Nucleus accumbens (tissue), 56 donors: ENCODE data around the gene MRPL39.

Experiments used
- DNase-seq, 56 donors: peaks; one replicate each; lab custom pipeline; 2025; lab: John Stamatoyannopoulos, UW

MRPL39 gene

DNA sequence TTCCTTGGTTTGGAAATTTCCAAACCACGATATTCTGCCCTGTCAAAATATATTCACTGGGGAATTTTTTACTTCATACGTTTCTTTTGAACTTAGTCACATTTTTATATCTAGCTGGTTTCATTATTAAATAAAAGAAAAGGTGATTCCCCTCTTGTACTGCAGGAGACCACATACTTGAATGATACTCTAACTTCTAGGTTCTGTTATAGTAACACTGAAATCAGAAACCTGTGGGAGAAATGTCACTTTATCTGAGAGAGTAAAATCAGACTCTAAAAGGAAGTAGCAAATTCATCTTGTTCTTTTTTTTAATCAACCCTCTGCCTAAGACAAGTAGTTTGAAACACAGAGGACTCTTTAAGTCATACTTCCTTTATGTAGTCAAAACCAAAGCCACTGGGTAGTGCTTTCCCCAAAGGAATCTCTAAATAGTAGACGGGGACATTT lies 34.4 kb downstream of the MRPL39 start:
- no peak for DNase-seq

DNA sequence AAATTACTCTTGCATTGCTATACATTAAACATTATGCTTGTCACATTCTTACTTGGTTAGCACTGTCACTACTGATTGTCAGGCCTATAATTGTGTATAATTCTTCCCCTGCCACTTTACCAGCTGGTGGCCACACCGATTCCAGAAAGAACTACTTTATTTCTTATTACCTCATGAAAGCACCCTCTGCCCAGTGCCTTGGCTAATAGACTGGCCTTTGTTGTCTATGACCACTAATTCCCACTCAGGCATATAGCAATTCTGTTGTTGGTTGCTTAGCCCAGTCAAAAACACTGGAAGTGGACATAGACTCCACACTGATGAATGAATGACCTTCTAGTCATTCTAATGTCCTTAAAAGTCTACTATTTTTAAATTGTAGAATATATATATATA lies 35.6 kb downstream of the MRPL39 start:
- DNase-seq = no peak

DNA sequence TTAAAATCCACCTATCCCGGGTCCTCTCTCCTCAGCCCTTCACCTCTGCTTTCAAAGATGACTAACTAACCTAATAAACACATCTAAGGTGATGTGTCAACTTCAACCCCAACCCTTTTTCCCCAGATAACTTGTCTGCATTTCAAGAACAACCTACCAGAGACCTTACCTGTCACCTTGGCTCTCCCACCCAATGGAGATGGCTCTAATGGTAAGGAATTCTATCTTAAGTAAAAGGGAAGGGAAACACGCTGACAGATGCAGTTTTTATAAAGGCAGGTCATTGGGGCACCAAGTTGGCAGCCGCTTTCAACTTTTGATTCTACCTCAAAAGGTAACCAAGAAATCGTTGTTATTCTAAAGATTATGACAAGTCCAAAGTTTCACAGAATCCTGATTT lies 37.6 kb downstream of the MRPL39 start:
- DNase-seq = no peak

DNA sequence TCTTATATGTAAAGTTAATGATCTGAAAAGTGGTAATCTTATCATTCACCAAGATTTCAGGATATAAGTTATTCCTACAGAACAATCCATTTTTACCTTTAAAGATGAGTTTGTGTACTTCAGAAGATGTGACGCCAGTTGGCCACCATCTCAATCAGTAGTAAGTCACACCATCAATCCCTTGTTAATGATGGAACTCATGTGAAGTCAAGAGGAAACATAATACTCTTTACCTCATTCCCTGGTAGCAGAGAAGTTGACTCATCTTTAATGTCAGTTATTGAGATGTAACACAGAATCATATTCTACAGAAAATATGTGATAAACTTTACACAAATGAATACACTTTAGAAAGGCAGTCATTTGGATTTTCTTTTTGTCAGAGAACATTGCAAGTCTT lies 38.2 kb downstream of the MRPL39 start:
- DNase-seq = no peak

DNA sequence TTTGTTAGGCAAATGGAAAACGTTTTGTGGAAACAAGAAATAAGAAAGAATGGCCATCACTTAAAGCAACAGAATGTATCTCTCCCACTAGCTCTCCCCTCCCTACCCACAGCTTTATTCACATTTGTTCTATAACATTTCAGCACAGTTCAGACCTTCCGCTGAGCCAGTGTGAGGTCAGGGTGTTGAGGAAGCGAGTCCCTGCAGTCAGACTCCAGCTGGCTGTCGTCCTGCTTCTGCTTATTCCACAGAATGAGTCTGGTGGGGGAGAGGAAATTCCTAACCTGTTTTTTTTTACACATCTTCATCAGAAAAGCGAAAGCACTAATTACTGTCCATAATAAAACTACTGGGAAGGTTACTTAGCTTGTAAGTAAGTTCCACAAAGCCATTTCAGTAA lies 39.0 kb downstream of the MRPL39 start:
- DNase-seq = peak in 2 of 56 donors; percentile 2

DNA sequence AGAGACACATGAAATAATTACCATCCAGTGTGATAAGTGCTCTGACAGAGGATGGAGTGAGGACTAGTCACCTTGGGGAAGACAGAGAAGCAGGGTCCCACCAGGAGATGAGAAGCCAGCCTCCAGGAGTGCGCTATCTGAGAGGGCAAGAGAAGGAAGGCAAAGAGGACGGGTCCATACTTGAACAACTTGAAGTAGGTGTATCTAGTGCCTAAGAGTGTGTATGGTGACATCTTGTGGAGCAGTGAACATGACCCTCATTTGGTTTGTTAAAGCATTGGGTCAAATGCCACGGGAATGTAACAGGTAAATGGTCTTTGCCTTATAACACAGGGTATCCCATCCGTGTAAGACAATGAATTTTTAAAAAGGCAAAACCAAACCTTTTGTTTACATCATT lies 39.8 kb downstream of the MRPL39 start:
- no peak for DNase-seq

DNA sequence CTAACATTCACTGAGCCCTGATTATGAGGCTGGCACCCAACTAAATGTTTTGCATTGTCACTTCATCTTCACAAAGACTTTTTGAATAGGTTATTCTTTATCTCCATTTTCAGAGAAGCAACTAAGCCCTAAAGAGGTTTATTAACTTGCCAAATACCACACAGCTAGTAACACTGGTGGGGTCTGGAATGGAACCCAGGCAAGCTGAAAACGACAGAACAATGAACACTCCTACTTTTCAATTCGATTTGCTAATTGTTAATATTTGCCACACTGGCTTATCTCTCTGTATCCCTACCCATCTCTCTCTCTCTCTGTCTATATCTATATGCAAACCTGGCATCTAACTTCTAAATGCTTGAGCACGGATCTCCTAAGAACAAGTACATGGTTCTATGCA lies 40.6 kb downstream of the MRPL39 start:
- no peak for DNase-seq

DNA sequence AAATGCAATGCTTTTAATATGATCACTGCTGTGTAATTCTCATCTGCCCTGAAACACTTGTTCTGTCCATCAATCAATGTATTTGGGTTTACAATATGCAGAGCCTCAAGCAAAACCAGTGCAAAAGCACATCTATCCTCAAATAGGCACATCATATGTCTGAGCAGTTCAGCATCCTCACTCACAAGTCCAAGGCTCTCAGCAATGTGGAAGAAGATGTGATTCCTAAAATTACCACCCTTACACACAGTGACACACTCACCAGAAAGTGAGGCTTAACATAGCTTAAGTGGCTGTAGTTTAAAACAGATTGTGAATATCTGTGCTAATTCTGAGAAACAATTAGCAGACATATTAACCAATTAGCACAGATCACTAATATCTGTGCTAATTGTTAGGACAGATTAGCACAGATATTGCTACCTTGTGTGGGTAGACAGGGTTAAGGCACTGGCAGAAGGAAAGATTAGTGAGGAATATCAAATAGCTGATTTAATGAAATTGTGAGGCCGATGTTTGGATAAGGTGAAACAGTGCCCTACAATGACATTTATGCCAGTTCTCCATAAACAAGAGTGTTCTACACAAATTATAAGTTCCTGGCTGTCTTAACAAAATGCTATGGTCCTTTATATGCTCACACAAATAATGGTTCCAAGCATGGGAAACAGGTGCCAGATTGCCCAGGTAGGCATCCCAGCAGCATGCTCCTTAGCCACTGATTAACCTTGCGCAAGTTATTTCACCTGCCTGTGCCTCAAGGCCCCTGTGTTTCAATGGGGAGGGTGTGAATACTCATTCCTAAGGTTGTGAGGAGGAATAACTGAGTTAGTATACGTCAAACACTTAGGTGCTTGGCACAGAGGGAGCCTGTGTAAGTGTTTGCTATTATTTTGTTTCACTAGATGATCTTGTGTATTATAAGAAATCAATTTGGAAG lies 41.7 kb downstream of the MRPL39 start:
- no peak for DNase-seq

DNA sequence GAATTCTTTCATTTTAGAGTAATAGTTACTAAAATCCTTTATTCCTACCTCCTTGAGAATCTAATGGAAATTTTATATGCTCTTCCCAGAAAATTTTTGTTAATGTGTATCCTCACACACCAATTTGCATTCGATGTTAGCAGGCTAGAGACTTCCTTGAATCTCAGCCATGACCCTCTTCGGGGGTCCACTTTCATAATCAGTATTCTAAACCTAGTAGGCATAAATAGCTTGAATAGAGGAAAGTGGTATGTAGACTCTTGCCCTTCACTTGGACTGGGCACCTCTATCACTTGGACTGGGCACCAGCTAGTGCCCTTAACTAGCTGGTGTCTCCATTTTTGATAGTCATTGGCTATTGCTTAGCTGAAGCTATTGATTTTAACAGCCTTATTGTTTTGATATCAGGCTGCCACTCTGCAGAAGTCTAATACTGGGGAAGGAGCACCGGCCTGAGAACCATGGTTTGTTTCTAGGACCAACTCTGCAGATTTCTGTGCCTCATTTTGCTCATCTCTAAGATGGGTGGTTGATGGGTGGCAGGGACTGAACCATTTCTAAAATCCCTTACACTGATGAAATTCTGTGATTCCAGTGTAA lies 42.8 kb downstream of the MRPL39 start:
- DNase-seq = no peak

DNA sequence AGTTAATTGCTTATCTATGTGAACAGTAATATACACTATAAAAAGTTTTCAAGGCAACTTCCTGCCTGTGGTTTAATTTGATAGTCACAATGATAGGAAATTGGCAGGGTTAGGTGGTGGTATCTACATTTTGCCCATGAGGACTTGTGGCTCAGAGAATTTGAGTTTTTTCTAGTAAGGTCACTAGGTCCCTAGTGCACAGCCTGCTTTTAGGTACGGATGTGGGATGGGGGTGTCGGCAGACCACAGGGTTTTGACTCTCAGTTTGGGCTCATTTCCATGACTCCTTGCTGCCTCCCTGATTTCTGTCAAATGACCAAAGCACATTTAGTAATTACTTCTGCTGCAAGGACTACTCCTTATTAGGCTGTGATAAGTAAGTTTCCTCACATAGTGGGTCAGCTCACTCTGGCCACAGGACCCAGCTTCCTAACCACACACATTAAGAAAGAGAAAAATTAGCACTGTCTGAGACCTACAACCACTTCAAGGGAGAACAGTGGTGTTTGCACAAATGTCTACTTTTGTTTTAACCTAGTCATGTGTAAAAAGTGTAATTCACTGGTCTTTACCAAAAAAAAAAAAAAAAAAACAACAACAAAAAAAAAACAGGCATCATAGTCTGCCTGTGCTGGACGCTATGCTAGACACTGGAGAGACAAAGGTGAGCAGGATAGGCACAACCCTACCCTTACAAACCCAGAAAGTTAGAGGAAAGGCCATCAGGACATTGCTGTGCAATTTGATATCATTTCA lies 43.7 kb downstream of the MRPL39 start:
- no peak for DNase-seq

DNA sequence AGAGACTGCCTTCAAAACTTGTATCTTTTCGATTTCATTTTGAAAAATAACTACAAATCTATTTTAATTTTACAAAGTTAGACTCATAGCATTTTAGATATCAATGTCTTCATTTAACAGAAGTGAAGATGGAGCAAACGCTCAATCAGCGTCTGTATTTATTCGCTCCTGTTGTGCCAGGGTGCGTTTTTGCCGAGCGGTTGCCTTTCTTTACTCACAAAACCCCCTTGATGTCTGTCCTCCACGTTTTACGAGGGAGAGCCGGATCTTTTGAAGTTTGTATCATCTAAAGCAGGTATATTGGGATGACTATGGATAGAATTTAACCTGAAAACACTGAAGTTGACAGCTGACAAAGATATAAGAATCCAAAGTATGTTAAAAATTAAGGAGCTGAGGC lies 44.6 kb downstream of the MRPL39 start:
- no peak for DNase-seq

DNA sequence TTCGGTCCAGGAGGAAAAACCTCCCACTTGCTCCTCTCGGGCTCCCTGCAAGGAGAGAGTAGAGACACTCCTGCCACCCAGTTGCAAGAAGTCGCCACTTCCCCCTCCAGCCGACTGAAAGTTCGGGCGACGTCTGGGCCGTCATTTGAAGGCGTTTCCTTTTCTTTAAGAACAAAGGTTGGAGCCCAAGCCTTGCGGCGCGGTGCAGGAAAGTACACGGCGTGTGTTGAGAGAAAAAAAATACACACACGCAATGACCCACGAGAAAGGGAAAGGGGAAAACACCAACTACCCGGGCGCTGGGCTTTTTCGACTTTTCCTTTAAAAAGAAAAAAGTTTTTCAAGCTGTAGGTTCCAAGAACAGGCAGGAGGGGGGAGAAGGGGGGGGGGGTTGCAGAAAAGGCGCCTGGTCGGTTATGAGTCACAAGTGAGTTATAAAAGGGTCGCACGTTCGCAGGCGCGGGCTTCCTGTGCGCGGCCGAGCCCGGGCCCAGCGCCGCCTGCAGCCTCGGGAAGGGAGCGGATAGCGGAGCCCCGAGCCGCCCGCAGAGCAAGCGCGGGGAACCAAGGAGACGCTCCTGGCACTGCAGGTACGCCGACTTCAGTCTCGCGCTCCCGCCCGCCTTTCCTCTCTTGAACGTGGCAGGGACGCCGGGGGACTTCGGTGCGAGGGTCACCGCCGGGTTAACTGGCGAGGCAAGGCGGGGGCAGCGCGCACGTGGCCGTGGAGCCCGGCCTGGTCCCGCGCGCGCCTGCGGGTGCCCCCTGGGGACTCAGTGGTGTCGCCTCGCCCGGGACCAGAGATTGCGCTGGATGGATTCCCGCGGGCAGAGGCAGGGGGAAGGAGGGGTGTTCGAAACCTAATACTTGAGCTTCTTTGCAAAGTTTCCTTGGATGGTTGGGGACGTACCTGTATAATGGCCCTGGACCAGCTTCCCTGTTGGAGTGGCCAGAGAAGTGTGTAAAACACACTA lies 45.3 kb downstream of the MRPL39 start:
- peak in 15 of 56 donors; percentile 1 to 54 (median 8) for DNase-seq

DNA sequence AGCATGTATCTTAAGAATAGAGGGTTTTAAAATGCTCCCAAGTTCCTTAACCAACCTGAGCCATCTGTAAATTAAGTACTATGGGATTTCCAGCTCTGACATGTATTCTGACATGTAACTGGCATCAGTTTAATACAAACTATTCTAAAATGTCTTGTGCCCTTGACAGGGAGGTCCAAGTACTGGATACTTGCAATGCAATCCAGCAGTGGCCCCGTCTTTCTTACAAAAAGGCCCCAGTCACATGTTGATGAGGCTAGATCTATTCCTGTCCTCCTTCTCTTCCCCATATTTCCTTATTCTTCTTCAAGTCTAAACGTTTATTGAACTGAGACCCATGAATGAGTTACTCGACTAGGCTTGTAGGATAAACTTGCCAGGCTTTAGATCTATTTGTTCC lies 46.4 kb downstream of the MRPL39 start:
- DNase-seq = no peak

DNA sequence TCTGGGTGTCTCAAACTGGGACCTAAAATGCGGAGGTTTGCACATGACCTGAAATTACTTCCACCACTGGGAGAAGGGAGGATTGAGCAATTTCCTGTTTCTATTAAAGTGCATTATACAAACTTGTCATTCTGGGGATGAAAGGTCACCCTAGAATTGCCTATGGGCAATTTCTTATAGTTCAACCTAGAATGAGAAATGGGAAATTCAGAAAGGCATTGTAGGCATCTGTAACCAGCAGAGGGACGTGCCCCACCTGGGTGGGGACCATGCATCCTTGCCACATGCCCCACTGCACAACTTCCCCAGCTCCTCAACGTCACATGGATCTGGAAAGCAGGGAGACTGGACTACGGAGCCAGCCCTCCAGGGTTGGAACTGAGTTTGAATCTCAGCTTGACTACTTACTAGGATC lies 47.0 kb downstream of the MRPL39 start:
- DNase-seq = no peak

DNA sequence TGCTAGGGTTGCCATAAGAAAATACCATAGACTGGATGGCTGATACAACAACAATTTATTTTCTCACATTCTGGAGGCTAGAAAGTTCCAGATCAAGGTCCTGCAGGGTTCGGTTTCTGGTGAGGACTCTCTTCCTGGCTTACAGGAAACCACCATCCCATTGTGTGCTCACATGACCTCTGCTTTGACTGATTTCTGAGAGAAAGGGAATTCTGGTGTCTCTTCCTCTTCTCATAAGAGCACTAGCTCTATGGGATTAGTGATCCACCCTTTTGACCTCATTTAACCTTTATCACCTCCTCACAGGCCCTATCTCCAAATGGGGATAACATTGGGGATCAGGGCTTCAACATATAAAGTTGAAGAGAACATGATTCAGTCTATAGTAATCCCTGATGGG lies 47.5 kb downstream of the MRPL39 start:
- no peak for DNase-seq

DNA sequence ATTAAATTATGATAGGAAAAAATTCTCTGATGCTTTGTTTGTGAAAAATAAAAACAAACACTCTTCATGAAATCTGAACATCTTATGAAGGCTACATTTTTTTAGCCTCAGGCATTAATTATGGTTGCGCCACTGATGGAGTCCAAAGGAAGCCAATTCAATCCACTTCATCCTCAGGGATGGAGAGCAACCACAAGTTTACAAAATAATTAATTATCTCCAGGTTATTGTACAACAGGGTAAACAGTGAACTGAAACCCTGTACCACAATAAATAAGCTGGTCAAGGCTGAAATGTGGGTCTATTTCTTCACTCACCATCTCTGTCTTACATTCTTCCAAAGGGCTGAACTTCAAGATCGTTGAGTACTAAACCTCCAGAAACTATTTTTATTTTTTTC lies 49.2 kb downstream of the MRPL39 start:
- no peak for DNase-seq

DNA sequence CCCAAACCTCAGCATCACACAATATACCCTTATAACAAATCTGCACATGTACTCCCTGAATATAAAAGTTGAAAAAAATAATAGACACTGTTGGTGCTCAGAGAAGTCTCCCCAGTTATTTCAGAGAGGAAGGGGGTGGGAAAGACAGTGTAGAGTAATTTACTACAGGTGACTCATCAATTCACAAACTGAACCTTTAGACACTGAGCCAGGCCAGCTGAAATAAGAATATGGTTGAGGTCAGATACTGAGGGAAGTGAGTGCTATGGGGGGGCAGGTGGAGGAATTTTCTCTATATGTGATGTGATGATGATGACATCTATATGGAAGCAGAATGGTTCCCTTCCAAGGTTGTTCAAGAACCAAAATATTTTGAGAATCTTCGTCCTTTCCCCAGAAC lies 50.1 kb downstream of the MRPL39 start:
- no peak for DNase-seq

DNA sequence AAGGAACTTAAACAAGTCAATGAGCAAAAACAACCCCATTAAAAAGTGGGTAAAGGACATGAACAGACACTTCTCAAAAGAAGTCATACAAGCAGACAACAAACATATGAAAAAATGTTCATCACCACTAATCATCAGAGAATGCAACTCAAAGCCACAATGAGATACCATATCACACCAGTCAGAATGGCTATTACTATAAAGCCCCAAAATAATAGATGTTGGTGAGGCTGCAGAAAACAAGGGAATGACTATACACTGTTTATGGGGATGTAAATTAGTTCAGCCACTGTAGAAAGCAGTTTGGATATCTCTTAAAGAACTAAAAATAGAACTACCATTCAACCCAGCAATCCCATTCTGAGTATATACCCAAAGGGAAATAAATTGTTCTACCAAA lies 51.2 kb downstream of the MRPL39 start:
- DNase-seq = no peak

DNA sequence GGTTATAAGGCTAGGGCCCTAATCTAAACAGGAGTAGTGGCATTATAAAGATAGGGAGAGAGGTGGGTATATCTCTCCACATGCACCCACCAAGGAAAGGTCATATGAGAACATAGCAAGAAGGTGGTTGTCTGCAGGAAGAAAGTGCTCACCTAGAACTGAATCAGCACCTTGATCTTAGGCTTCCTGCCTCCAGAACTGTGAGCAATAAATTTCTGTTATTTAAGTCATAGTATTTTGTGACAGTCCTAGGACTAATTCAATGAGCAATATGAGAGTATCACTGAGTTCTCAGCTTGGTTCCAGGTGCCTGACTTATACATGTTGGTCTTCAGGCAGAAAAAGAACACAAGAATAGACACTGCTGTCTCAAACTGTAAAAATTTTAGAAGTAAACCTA lies 51.8 kb downstream of the MRPL39 start:
- no peak for DNase-seq

DNA sequence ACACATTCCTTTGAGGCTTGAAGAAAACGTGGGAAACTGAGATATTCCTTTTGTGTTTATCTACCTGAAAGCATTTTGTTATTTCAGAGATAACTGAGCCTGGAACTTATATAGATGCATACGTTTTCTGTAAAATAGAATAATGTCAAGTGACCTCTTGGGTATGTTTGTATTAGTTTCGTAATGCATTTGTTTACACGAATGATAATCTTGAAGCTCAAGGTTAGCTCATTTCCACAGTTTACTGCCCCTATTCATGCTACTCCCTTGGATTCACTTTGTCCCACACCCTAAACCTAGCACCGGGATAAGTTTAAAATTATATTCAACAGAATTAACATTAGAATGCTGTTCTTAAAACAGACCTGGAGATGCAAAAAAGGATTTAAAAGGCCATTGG lies 54.4 kb downstream of the MRPL39 start:
- no peak for DNase-seq
